Left kidney (tissue), 8 donors: ENCODE data around the gene IL11RA. TPM values are rescaled to one million over a fixed set of nuclear protein-coding genes. Genes with fewer than 3 reads are reported as not detected.
A peak's percentile ranks its signal among the peaks of the same experiment; 100 is the strongest.

ENCODE experiments used
- DNase-seq: peaks from one replicate; pipeline ENCODE4 v3.0.0-alpha.2; 2013
- long read RNA-seq, 8 donors: transcript quantifications; one replicate each; lab custom pipeline, GENCODE V29; 2026
- polyA plus RNA-seq: library from polyadenylated mRNA; unstranded; fragments of 120-200 nt; gene quantifications from one replicate; pipeline ENCODE4 v1.2.1, GENCODE V29; 2013; ENCODE audit not compliant: insufficient read length

IL11RA gene
- 66.8 TPM for polyA plus RNA-seq
- long read RNA-seq, donor 1, partial matches to known transcripts = 0 of 6 reads
- long read RNA-seq, donor 1, other reads (novel, unspliced or antisense) = 0 of 6 reads
- long read RNA-seq, donor 2, partial matches to known transcripts = 6 of 11 reads
- long read RNA-seq, donor 2, other reads (novel, unspliced or antisense) = 0 of 11 reads
- long read RNA-seq, donor 3, partial matches to known transcripts = 10 of 12 reads
- long read RNA-seq, donor 3, other reads (novel, unspliced or antisense) = 0 of 12 reads
- long read RNA-seq, donor 4 = 0 reads
- long read RNA-seq, donor 5, partial matches to known transcripts = 17 of 20 reads
- long read RNA-seq, donor 5, other reads (novel, unspliced or antisense) = 0 of 20 reads
- long read RNA-seq, donor 6, transcript IL11RA-201 (13 exons, 1,728 nt) = major isoform, 7 of 18 reads
- long read RNA-seq, donor 6, partial matches to known transcripts = 7 of 18 reads
- long read RNA-seq, donor 6, other reads (novel, unspliced or antisense) = 0 of 18 reads
- long read RNA-seq, donor 7, transcript IL11RA-202 (13 exons, 1,700 nt) = major isoform, 9 of 55 reads
- long read RNA-seq, donor 7, partial matches to known transcripts = 43 of 55 reads
- long read RNA-seq, donor 7, other reads (novel, unspliced or antisense) = 0 of 55 reads
- long read RNA-seq, donor 8 = 0 reads

DNA sequence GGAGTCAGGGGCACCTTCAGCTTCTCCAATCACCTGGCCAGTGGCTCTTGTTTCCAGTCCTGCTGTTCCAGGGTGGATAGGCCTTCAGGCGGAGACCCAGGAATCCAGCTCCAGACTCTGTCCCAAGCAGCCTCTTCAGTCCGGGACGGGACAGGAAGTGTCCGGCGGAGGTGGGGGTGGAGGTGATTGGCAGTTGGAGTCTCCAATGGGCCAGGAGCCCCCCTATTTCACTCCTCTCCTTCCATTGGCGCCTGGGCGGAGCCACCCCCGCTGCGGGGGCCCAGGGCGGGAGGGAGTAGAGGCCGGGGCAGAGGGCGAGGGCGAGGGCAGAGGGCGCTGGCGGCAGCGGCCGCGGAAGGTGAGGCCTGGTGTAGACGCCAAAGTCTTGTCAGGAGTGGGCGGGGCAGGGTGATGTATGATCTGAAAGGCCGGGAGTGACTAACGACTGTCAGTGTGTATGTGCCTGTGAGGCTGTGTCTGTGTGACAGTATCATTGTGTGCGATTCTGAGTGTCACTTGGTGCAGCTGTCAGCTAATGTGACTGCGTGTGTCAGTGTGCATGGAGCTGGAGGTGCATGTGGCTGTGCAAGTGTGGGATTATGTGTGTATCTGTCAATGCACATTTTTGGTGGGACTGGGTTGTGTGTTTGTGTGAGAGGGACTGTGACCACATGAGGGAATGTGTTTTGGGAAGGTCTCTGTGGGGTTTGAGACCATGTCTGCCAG lies at the start of gene IL11RA:
Gene IL11RA (plus strand): TSS at position 310 of the 726 bp plus-strand sequence. CDS start 3,033 bp downstream, outside the sequence.
- DNase-seq = peak; percentile 81

DNA sequence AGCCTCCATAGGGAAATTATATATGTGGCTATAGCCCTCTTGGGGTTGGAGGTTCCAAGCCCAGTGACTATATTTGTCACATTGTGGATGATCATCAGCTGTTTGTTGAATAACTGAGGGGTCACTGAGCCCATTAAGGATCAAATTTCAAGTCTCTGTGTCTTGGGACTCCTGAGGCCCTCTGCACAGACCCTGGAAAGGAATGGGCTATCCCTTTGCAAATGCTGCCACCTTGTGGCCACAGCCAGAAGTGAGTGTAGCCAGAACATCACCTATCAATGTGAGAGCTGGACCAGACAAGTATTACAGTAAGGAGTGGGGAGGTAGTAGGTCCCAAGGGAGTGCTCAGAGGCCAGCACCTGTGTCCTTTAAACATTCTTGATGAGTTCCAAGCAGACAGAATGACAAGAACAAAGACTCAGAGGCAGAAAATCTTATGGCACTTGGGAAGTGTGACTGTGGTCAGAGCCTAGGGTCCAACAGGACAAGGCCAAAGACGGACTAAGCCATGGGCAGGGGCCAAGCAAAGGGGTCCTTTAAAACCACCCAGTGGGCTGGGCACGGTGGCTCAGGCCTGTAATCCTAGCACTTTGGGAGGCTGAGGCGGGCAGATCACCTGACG lies 48.3 kb upstream of the IL11RA start:
- peak; percentile 86 for DNase-seq

DNA sequence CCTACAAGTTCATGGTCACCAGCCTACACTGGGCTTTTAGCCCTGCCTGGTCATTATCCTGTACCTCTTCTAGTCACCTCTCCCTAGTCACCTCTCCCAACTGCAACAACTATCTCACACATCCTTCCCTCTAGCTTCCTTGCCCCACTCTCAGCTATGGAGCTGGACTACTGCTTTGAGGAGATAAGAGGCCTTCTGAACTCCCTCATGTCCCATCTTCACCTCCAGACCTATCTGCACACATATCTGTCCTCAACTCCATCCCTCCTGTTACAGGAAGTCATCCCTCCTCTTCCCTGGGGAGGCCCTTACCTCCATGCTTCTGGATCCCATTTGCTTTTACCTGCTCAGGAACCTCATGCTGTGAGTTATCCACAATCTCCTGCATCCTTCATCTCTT lies 45.8 kb upstream of the IL11RA start:
- DNase-seq = no peak

DNA sequence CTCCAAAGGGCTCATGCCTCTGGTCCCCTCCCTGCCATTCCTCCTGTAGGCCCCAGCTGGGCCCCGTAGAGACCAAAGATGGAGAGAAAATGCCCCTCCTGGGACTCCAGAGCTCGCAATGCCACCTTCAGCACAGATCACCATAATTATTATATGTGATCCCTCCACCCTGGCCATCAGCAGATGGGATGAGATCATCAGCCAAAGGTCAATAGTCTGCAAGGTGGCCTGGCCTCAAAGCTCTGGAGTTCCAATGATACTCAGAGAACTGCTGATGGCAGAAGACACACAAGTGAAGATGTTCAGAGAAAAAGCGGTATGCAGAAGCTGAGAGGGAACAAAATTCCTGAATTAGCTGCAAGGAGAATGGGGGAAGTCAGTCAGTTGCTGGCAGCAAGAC lies 45.1 kb upstream of the IL11RA start:
- DNase-seq = no peak

DNA sequence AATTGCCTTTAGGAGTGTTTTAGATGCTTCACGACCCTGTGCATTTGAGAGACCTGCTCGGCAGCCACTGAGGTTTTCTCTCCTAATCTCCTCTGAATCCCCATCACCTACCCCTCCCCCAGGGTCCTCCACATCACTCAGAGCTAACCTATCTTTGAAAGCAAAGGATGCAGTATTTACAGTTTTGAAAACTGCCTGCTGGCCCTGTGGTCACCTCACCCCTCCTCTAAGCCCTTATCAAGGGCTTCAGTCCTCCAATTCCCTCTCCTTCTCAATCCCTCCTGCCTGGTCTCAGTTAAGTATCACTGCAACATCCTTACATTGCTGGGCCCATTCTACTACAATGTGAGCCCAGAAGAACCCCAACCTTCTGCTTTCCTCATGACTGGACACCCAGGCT lies 44.7 kb upstream of the IL11RA start:
- no peak for DNase-seq

DNA sequence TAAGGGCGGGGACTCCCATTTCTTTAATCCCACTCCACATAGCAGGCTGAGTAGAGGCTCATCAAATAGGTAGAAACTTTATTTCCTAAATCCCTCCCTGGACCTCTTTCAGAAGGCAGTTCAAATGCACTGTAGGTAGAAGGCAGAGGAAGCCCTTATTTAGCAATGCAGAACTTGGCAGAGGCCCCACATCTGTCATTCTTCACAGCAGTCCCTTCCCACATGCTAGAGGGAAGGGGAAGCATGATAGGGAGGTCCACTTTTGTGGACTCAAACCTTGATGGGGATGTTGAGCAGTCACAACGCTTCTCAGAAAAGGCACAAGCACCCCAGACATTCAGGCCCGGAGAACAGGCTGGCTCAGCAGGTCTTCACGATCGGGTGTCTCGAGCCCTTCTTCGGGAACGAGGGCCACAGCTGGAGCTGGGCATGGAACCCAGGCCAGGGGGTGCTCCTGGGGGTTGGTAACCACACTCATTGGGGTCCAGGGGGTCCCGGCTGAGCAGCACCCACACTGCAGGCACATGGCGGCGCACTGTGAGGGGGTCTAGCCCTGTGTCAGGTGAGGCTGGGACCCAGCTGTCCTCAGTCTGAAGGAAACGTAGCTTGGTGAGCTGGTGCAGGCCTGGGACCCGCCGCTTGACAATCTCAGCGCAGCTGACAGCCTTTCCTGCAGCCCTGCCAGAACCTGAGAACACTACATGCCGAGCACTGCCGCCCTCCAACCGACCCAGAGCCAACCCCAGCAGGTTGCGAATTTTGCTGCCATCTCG lies 41.4 kb upstream of the IL11RA start:
- no peak for DNase-seq

DNA sequence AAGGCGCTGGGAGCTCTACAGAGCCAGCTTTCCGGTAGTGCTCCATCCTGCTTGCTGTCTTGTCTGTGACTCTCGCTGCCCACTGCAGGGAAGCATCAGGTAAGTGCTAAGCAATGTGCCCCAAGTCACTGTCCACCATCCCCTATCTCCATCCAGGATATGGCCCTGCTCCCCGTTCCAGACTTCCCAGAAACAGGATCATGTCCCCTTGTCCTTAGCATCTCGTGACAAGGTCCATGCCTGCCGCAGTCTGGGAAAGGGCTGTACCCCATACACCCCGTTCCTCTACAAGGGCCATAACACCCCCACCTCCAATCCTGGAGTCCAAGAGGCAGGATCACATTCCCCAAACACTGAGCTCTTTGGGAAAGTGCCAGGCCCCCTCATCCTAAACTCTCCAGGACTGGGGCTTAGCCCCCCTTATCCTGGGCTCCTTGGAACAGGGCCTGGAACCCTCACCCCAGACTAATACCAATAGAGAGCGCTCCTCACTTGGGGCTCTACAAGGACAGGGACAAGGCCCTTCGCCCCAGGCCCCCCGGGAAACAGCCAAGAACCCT lies 40.7 kb upstream of the IL11RA start:
- DNase-seq = no peak

DNA sequence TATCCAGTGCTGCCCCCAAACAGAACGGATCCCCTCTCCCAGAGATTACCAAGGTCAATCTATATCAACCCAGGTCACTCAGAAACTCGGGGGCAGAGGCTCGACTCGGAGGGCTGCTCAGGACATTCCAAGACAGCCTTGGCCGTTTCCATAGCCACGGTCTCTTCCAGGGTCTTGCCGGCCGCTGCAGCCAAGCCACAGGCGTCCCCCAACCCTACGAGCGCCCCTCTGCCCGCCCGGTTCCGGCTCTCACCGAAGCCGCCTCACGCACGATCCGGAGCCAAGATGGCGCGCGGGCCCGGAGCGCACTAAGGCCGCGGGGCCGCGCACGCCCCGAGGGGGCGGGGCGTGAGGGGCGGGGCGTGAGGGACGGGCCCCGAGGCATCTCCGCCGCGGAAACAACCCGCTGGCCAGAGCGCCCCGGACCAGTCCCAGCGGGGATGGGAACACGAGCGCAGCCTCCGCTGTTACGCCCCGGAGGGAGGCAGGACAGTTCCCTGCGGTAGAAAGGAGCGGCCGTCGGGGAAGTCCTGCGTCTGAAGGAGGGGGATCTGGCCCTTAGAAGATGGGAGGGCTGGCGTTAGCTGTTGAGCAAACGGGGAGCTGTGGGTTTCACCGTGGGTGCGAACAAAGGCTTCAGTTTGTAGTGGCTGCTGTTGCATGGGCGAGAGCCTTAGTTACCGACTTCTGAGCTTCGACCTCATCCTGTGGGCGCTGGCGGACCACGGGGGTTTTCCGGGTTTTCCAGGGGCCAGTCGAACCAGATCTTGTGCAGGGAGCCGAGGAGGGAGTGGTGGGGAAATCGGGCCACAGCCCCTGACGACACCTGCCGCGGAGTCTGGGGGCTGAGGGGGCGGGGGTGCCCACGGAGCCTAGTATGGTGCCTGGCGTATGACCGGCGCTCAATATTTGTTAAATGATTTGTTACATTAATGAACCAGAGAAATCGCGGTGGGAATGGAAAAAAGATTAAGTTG lies 39.9 kb upstream of the IL11RA start, which contains the start of gene RPP25L:
Gene RPP25L (minus strand): TSS at position 287 of the 977 bp plus-strand sequence. CDS start 801 bp downstream, outside the sequence.
- DNase-seq = peak; percentile 88

DNA sequence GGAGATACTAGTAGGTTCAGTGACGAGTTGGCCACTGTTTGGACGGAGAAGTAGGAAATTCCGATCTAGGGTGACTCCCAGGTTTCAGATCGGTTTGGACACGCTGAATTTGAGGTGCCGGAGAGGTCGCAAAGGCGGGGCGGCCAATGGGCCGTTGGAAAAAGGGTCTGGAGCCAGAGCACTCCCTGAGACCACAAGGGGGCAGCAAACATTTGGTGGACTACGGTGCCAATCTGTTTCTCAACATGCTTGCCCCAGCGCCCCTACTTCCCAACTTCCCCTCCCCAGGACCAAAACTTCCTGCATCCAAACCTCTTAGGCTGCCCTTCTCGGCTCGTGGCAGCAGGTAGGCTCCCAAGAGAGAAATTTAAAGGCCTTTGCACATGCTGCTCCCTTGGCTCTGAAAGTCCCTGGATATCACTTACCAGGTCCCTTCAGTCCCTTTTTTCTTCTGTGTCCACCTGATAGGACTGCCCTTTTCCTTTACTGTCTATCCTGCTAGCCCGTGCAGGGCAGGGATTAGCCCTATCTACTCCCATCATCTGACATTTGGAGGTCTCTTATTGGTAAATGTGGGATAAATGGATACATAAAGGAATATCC lies 39.1 kb upstream of the IL11RA start:
- DNase-seq = peak; percentile 86

DNA sequence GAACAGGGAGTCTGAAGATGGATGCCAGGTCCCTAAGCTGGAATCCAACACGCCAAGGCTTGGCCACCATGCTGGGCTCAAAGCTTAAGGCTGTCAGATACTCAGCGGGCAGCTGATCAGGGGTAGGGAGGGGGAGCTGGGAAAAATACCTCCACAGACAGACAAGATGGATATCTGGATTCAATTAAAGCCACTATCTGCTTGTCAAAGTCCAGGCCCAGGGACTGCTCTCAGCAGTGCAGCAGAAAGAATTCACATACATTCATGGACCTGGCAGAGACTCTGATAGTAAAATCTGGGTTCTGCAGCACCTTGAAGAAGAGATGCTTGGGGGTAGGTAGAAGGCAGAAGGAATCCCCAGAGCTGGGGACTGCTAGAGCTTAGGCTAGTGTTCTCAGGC lies 36.9 kb upstream of the IL11RA start:
- DNase-seq = no peak

DNA sequence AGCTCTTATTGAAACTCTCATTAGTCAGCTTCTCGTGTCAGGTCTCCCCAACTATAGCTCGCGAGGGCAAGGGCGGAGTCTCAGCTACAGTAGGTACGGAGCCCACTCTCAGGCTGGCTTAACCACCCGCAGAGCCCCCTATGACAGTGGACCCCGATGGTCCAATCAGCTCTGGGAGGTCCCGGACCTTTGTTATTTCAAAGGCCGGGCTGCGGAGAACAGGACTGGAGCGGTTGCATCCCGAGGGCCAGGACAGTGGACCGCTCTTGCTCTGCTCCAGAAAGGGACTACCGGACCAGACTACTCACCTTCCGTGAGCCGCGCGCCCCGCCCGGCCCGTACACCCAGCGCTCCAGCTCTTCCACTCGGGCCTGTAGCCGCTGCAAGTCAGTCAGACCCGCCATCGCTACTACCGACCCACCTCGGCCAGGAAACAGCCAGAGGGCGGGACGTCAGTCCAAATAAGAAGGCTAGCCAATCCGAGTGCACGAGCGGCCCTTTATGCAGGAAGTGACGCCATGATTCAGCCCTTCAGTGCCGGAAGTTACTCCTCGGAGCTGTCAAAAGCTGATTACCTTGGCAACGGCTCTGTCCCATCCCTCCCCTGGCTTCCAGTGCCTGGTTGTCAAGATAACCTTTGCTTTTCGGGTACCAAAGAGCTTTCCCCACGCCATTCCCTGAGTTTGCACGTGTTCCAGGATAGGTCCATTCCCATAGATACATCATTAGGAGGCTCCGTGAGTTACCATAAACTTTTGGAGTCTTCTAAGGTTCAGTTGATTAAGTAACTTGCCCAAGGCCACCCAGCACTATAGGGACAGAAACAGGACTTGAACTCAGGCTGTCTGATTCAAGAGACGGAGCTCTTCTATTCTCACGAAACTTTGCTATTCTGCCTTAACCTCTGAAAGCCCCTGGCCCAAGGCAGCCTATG lies 31.7 kb upstream of the IL11RA start, which contains the start of gene DCTN3:
Gene DCTN3 (minus strand): TSS at position 435 of the 934 bp plus-strand sequence. CDS start 31 bp downstream, at position 404.
- peak; percentile 94 for DNase-seq

DNA sequence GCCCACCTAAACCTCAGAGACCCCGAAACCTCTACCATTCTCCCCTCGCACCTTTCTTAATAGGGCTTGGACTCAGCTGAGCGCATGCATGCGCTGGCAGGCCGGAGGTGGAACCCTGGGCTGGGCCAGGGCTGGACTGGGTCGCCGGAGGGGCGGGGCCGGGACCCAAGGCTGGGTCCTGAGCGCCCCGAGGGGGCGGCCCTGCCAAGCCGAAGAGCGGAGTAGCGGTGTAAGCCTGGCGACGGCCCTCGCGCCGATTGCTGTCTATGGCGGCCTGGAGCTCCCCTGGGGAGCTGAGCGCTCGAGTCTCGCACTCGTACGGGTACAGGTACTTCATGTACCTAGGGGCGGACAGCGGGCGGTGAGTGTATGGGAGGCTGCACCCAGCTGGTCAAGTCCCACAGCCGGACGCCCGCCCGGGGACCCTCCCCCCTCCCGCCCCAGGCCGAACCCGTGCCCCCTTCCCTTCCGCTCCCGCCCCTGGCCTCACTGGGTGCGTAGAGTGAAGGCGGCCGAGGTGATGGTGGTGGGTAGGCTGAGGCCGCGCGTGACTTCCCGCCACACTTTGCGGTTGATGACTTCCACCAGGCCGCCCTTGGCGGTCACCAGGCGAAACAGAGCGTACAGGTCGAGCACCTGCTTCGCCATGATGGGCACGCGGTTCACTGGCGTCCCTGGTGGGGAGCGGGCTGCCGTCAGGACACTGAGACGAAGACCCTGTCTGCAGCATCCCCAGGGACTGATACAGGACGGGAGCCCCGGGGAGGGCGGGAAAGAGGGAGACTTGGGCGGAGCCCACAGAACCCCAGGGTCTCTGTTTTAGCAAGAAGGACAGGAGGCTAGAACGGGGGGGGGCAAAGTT lies 28.4 kb upstream of the IL11RA start:
- DNase-seq = no peak

DNA sequence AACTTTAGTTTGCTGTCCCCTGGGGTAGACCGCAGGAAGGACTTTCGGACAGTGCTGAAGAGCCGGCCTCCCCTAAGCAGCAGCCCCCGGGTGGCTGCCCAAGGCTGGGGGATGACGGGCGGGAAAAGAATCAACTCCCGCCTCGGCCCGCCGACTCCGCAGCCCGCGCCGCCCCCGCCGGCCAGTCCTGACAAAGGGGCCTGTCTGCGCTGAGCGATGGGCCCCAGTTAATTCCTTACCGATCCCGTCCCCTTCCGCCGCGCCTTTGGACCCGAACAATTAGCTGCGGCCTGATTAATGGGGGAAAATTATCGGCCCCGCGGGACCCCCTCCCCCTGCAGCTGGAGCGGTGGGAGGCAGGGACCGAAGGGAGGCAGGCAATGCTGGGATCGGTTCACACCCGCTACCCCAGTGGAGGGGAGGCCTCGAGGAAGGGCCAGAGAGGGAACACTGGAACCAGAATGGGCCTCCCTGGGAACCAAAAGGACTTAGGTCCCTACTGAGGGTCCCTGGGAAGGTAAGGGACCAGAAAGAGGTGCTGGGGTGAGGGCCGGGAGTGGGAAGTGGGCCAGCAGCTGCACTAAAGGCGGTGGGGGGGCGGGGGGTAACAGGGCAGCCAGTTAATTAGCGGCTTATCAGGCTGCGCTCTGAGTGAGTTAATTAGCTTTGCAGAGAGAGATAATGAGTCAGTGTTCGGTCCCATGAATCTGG lies 27.4 kb upstream of the IL11RA start:
- no peak for DNase-seq

DNA sequence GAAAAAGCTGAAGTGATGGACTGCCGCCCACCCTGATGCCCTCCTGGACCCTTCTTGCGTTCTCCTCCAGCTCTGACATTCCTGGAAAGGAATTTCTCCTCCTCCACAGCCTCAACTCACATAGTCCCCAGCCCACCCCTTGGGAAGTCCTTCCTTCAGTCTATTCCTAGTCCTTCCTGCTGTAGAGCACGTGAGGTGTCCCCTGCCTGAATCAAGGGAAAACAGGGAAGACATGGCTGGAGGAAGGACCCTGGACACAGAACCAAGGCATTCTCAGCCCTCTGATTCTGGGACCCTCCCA lies 26.8 kb upstream of the IL11RA start:
- DNase-seq = no peak

DNA sequence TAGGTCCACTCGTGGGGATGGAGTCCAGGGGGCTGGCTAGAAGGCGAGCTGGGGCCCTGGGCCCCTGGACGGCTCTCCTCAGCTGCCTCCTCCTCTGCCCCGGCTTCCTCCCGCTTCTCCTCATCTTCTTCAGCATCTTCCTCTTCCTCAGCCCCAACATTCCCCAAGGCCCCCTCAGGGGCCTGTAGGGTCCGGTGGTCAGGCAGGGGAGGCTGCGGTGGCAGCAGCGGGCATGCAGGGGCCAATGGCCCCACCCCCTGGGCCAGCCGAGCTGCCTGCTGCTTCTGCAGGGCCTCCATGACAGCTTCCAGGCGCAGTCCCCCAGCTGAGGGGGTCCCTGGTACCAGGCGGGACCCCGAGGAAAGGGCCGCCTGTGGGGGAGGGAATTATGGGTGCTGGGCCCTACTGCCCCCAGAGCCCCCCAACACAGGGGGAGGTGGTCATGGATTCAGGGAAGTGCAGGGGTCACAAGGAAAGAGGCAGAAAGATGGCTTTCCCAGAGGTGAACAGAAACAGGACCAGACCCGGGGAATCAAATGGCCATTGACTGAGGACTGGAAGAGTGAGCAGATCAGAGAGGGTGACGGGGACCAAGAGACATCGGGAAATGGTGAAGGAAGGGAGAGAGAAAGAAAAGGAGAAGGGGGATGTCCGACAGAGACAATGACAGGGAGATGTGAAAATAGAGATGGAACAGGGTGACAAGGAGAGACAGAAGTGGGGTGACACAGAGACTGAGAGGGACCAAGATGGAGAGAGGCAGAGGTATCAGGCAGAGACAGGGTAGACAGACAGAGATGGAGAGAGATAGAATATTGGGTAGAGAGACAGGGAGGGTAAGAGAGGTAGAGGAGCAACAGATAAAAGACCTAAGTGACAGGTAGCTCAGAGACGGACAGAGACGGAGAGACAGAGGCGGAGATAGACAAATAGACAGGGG lies 24.0 kb upstream of the IL11RA start:
- DNase-seq = no peak
